OCI-LY1 (cell line): ENCODE results near the gene SPOP.

Experiments
- H2AFZ ChIP-seq: fragments of 200-600 bp; sonication (generic), shearing (Covaris generic); 2 replicates; pipeline ENCODE4 v1.6.0; 2014; ENCODE audit warnings: antibody characterized with exemption, mild to moderate bottlenecking, low read length
- H3F3A ChIP-seq: fragments of 200-600 bp; sonication (generic), shearing (Covaris generic); 2 replicates; pipeline ENCODE4 v1.6.0; 2014; ENCODE audit warnings: mild to moderate bottlenecking, antibody characterized with exemption, low read length, moderate library complexity; ENCODE audit not compliant: insufficient read depth
- H3K27ac ChIP-seq: fragments of 200-600 bp; sonication (generic); 2 replicates; pipeline ENCODE4 v1.5.1; 2014; ENCODE audit warnings: low read length, mixed run types, mild to moderate bottlenecking, low read depth; ENCODE audit not compliant: poor library complexity, severe bottlenecking
- H3K27me3 ChIP-seq: fragments of 200-600 bp; sonication (generic); 2 replicates; pipeline ENCODE4 v1.6.0; 2014; ENCODE audit warnings: antibody characterized with exemption, mild to moderate bottlenecking, low read length, moderate library complexity; ENCODE audit not compliant: insufficient read depth
- H3K36me3 ChIP-seq: fragments of 200-600 bp; sonication (generic); 2 replicates; pipeline ENCODE4 v1.6.1; 2014; ENCODE audit warnings: mild to moderate bottlenecking, antibody characterized with exemption, low read length, moderate library complexity, mixed read lengths; ENCODE audit not compliant: insufficient read depth
- H3K4me1 ChIP-seq: fragments of 200-600 bp; sonication (generic); 2 replicates; pipeline ENCODE4 v1.5.1; 2014; ENCODE audit warnings: mild to moderate bottlenecking, low read length, moderate library complexity; ENCODE audit not compliant: insufficient read depth, severe bottlenecking
- H3K4me2 ChIP-seq: fragments of 200-600 bp; sonication (generic), shearing (Covaris generic); 2 replicates; pipeline ENCODE4 v1.6.1; 2014; ENCODE audit warnings: low read length
- H3K4me3 ChIP-seq: fragments of 200-600 bp; sonication (generic); 2 replicates; pipeline ENCODE4 v1.5.1; 2014; ENCODE audit warnings: low read length, low read depth, mild to moderate bottlenecking, mixed read lengths; ENCODE audit not compliant: poor library complexity, severe bottlenecking
- H3K79me2 ChIP-seq: fragments of 200-600 bp; shearing (Covaris generic); 2 replicates; pipeline ENCODE4 v1.6.1; 2016; ENCODE audit warnings: mixed run types, low read length, mixed read lengths; ENCODE audit not compliant: insufficient read depth
- H3K9ac ChIP-seq: fragments of 200-600 bp; sonication (generic), shearing (Covaris generic); 2 replicates; pipeline ENCODE4 v1.6.1; 2014; ENCODE audit warnings: mild to moderate bottlenecking, low read length, mixed read lengths
- H3K9me2 ChIP-seq: fragments of 200-600 bp; sonication (generic), shearing (Covaris generic); 2 replicates; pipeline ENCODE4 v1.6.1; 2014; ENCODE audit warnings: low read depth, mild to moderate bottlenecking, low read length, mixed read lengths
- H3K9me3 ChIP-seq: fragments of 200-600 bp; shearing (Covaris generic); 2 replicates; pipeline ENCODE4 v1.6.1; 2014; ENCODE audit warnings: low read length, mixed read lengths
- H4K20me1 ChIP-seq: fragments of 200-600 bp; sonication (generic), shearing (Covaris generic); 2 replicates; pipeline ENCODE4 v1.6.0; 2016; ENCODE audit warnings: mild to moderate bottlenecking, low read length; ENCODE audit not compliant: insufficient read depth
- EZH2 ChIP-seq: fragments of 200-600 bp; sonication (generic), shearing (Covaris generic); IDR thresholded peaks from 2 replicates; pipeline ENCODE4 v1.8.0; 2017; ENCODE audit warnings: borderline replicate concordance, mixed run types, mild to moderate bottlenecking, antibody characterized with exemption, low read length, moderate library complexity, mixed read lengths
- TF ChIP-seq, protein P1 (sequence below): fragments of 200-600 bp; sonication (generic), shearing (Covaris generic); IDR thresholded peaks from 2 replicates; pipeline ENCODE4 v1.5.1; 2017; ENCODE audit warnings: mild to moderate bottlenecking, antibody characterized with exemption, low read length, moderate library complexity, mixed read lengths

SPOP gene

DNA sequence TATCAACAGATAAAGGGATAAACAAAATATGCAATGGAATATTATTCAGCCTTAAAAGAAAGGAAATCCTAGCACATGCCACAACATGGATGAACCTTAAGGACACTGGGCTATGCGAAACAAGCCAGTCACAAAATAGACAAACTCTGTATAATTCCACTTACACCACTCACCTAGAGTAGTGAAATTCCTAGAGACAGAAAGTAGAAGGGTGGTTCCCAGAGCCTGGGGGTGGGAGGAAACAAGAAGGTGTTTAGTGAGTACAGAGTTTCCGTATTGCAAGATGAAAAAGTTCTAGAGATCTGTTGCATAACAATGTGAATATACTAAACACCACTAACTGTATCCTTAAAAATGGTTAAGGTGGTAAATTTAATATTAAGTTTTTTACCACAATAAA lies 10.0 kb downstream of the SPOP start:
- H3K79me2 ChIP-seq, result peaks cover 65% of the 10 kb centered on the region
- H3K9me2 ChIP-seq, result no peaks in the 10 kb centered on the region
- no peak overlapping the region for H3K4me2 ChIP-seq
- H3K9me3 ChIP-seq, result no peaks in the 10 kb centered on the region
- no peaks in the 10 kb centered on the region for H4K20me1 ChIP-seq
- no peak overlapping the region for H3K9ac ChIP-seq
- no peak for TF ChIP-seq EZH2
- TF ChIP-seq, protein P1, sequence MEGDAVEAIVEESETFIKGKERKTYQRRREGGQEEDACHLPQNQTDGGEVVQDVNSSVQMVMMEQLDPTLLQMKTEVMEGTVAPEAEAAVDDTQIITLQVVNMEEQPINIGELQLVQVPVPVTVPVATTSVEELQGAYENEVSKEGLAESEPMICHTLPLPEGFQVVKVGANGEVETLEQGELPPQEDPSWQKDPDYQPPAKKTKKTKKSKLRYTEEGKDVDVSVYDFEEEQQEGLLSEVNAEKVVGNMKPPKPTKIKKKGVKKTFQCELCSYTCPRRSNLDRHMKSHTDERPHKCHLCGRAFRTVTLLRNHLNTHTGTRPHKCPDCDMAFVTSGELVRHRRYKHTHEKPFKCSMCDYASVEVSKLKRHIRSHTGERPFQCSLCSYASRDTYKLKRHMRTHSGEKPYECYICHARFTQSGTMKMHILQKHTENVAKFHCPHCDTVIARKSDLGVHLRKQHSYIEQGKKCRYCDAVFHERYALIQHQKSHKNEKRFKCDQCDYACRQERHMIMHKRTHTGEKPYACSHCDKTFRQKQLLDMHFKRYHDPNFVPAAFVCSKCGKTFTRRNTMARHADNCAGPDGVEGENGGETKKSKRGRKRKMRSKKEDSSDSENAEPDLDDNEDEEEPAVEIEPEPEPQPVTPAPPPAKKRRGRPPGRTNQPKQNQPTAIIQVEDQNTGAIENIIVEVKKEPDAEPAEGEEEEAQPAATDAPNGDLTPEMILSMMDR, result no peak
- H3K27me3 ChIP-seq, result no peaks in the 10 kb centered on the region
- no peak overlapping the region for H2AFZ ChIP-seq
- no peaks in the 10 kb centered on the region for H3F3A ChIP-seq
- peaks cover 16% of the 10 kb centered on the region for H3K4me1 ChIP-seq
- no peak overlapping the region for H3K27ac ChIP-seq
- peaks cover 29% of the 10 kb centered on the region for H3K36me3 ChIP-seq
- no peak overlapping the region for H3K4me3 ChIP-seq

DNA sequence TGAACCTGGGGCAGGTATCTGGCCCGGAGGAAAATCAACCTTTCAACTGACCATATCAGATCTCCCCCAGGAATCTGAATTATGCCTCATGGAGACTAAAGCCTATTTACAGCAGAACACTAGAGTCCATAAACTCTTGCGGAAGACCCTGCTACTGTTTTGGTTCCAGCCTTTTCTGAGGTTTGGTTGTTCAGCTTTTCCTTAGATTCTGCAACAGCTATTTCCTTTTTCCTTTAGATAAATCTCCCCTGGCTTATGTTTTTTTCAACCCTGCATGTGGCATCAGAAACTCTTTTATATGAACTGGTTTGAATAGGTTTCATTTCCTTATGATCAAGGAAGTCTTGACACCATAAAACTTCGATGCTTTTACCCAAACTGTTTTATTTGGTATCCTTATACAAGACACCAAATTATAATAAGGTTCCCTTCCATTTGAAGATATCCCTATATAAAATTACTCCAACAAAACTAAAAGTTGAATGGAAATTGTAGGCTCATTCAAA lies 13.1 kb downstream of the SPOP start:
- Histone ChIP-seq H3K4me2 (no peak overlapping the region), H3K36me3 (peaks cover 25% of the 10 kb centered on the region), H3K4me1 (peaks cover 6% of the 10 kb centered on the region), H2AFZ (no peak overlapping the region), H3K9me3 (no peaks in the 10 kb centered on the region), H4K20me1 (no peaks in the 10 kb centered on the region), H3K9me2 (no peaks in the 10 kb centered on the region), H3K27ac (no peak overlapping the region), H3F3A (no peaks in the 10 kb centered on the region), H3K79me2 (peaks cover 42% of the 10 kb centered on the region), H3K4me3 (no peak overlapping the region), H3K27me3 (no peaks in the 10 kb centered on the region), H3K9ac (no peak overlapping the region)
- TF ChIP-seq, protein P1, result no peak
- no peak for TF ChIP-seq EZH2

DNA sequence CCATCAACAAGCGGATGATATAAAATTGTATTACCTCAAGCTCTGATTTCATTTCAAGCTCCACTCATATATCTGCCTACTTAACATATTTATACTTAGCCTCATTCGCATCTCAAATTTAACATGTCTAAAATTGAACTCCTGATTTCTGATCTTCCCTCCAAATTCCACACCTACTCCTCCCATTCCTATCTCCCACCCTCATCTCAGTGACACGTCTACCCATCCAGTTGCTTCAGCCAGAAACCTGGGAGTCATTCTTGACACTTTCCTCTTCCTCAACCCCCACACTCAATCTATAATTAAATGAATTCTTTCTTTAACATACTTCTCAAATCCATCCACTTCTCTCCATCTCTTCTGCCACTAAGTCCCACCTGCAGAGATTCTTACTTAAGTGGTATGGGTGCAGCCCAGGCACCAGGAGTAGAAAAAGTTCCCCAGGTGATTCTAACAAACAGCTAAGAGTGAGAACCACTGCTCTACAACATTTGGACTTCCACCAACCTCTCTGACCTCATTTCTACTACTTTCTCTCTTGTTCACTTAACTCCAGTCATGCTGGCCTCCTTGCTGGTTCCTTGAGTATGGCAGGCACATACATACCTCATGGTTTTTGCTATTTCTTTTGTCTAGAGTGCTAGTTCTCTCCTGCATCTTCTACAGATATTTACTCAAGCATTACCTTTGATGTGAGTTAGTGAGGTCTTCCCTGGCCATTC lies 18.1 kb downstream of the SPOP start:
- Histone ChIP-seq H3K36me3 (peaks cover 9% of the 10 kb centered on the region; the same call in 1 of the 2 replicates), H3K4me1 (peaks cover 3% of the 10 kb centered on the region), H3K27ac (no peak overlapping the region), H3K27me3 (no peaks in the 10 kb centered on the region), H3K4me2 (no peak overlapping the region), H3F3A (no peaks in the 10 kb centered on the region), H3K4me3 (no peak overlapping the region), H2AFZ (no peak overlapping the region), H3K79me2 (peaks cover 29% of the 10 kb centered on the region), H3K9me2 (no peaks in the 10 kb centered on the region), H3K9me3 (no peaks in the 10 kb centered on the region), H3K9ac (no peak overlapping the region), H4K20me1 (no peaks in the 10 kb centered on the region)
- TF ChIP-seq, protein P1, result no peak
- TF ChIP-seq EZH2, result no peak
